ENCODE results near the gene ILKAP. TPM values are rescaled to one million over a fixed set of nuclear protein-coding genes. Genes with fewer than 3 reads are reported as not detected.

The ILKAP gene
- total RNA-seq, 1 experiment from 2014 or later, result 53.4 TPM

GRCh38 chr2:238231809-238232208 lies 28.3 kb upstream of the ILKAP start:
- DNase-seq (ENCODE audit: low read depth, low spot score) (no peak), ATAC-seq (no peak)
- BruUV-seq (replicated peaks), result no TSS peak
- ChIA-PET RAD21 (ENCODE audit: low non-redundant PET in 1 of 2, low total read pairs in 2 of 2, uncharacterized antibody in 2 of 2, unreplicated experiment in 2 of 2) (no interaction called here), POLR2A (no interaction called here), CTCF (no interaction called here)
- Histone ChIP-seq H3K27me3 (ENCODE audit: insufficient read depth, low read length) (no peaks in the 10 kb centered on the region), H3K4me1 (ENCODE audit: control insufficient read depth in 1 of 2, insufficient read depth in 2 of 2, low read length in 2 of 2) (peaks cover 2 to 13% of the 10 kb centered on the region in 2 experiments; a peak in 3 of 4 replicates), H3K4me3 (replicated peaks in 1 of 2; ENCODE audit: low read depth in 1 of 2, low read length in 2 of 2) (no peak overlapping the region), H3K79me2 (ENCODE audit: insufficient read depth, low read length) (no peaks in the 10 kb centered on the region), H3K9ac (ENCODE audit: low read length) (no peak overlapping the region), H3K27ac (ENCODE audit: low read depth, low read length) (no peak overlapping the region), H3K4me2 (ENCODE audit: low read length) (no peak overlapping the region), H3K9me3 (ENCODE audit: control insufficient read depth in 1 of 2, insufficient read depth in 1 of 2, low read depth in 1 of 2, low read length in 2 of 2) (no peaks in the 10 kb centered on the region), H3K9me2 (ENCODE audit: insufficient read depth) (no peaks in the 10 kb centered on the region), H2AFZ (ENCODE audit: low read depth, low read length, poor library complexity, severe bottlenecking) (no peak overlapping the region), H4K20me1 (ENCODE audit: insufficient read depth) (no peaks in the 10 kb centered on the region), H3K36me3 (ENCODE audit: control insufficient read depth in 1 of 2, insufficient read depth in 2 of 2, low read length in 2 of 2) (no peaks in the 10 kb centered on the region)
- intact Hi-C loops (cut with micrococcal nuclease), result no loop called here
- TF ChIP-seq RAD21 (IDR thresholded peaks at IDR 0.05; ENCODE audit: low read depth) (no peak), JUND (IDR thresholded peaks at IDR 0.05) (no peak), CTCF (IDR thresholded peaks at IDR 0.05 in 2 of 3, conservative IDR thresholded peaks at IDR 0.05 in 1 of 3; ENCODE audit: borderline replicate concordance in 1 of 3, insufficient read depth in 1 of 3, low read depth in 2 of 3, low read length in 2 of 3) (no peak), POLR2AphosphoS5 (IDR thresholded peaks at IDR 0.05; ENCODE audit: low read depth, low read length) (no peak), YY1 (IDR thresholded peaks at IDR 0.05; ENCODE audit: extremely low read depth, insufficient replicate concordance, low read depth, low read length) (no peak), EZH2 (IDR thresholded peaks at IDR 0.05) (no peak), FOSL1 (IDR thresholded peaks at IDR 0.05; ENCODE audit: low read depth) (no peak)

GRCh38 chr2:238231251-238231793 lies 27.8 kb upstream of the ILKAP start:
- H3K4me2 ChIP-seq (ENCODE audit: low read length), result no peak overlapping the region
- ChIA-PET POLR2A (no interaction called here), RAD21 (ENCODE audit: low non-redundant PET in 1 of 2, low total read pairs in 2 of 2, uncharacterized antibody in 2 of 2, unreplicated experiment in 2 of 2) (no interaction called here), CTCF (no interaction called here)
- BruUV-seq (replicated peaks), result no TSS peak
- H3K79me2 ChIP-seq (ENCODE audit: insufficient read depth, low read length), result no peaks in the 10 kb centered on the region
- ATAC-seq (no peak), DNase-seq (ENCODE audit: low read depth, low spot score) (no peak)
- no peak overlapping the region for H3K27ac ChIP-seq (ENCODE audit: low read depth, low read length)
- H3K27me3 ChIP-seq (ENCODE audit: insufficient read depth, low read length), result no peaks in the 10 kb centered on the region
- intact Hi-C loops (cut with micrococcal nuclease), result no loop called here
- no peaks in the 10 kb centered on the region for H4K20me1 ChIP-seq (ENCODE audit: insufficient read depth)
- H3K4me1 ChIP-seq (ENCODE audit: control insufficient read depth in 1 of 2, insufficient read depth in 2 of 2, low read length in 2 of 2), result peaks cover 2 to 13% of the 10 kb centered on the region in 2 experiments; a peak in 3 of 4 replicates
- H3K9me3 ChIP-seq (ENCODE audit: control insufficient read depth in 1 of 2, insufficient read depth in 1 of 2, low read depth in 1 of 2, low read length in 2 of 2), result no peaks in the 10 kb centered on the region
- H2AFZ ChIP-seq (ENCODE audit: low read depth, low read length, poor library complexity, severe bottlenecking), result no peak overlapping the region
- H3K9ac ChIP-seq (ENCODE audit: low read length), result no peak overlapping the region
- no peaks in the 10 kb centered on the region for H3K9me2 ChIP-seq (ENCODE audit: insufficient read depth)
- no peaks in the 10 kb centered on the region for H3K36me3 ChIP-seq (ENCODE audit: control insufficient read depth in 1 of 2, insufficient read depth in 2 of 2, low read length in 2 of 2)
- no peak overlapping the region for H3K4me3 ChIP-seq (replicated peaks in 1 of 2; ENCODE audit: low read depth in 1 of 2, low read length in 2 of 2)
- TF ChIP-seq CTCF (IDR thresholded peaks at IDR 0.05 in 2 of 3, conservative IDR thresholded peaks at IDR 0.05 in 1 of 3; ENCODE audit: borderline replicate concordance in 1 of 3, insufficient read depth in 1 of 3, low read depth in 2 of 3, low read length in 2 of 3) (no peak), ZNF274 (IDR thresholded peaks at IDR 0.05; ENCODE audit: low read depth, low read length) (no peak), EZH2phosphoT487 (IDR thresholded peaks at IDR 0.05; ENCODE audit: borderline replicate concordance) (no peak), SIN3A (IDR thresholded peaks at IDR 0.05; ENCODE audit: low read depth) (no peak), ZBTB33 (IDR thresholded peaks at IDR 0.05; ENCODE audit: extremely low read depth, insufficient replicate concordance, low read length) (no peak), SP1 (IDR thresholded peaks at IDR 0.05; ENCODE audit: low read depth) (no peak), ATF3 (IDR thresholded peaks at IDR 0.05) (no peak)
